Measurements from ENCODE around the gene CXCL11. TPM values are rescaled to one million over a fixed set of nuclear protein-coding genes. Genes with fewer than 3 reads are reported as not detected.

CXCL11 gene
- total RNA-seq (under 1 TPM in 1 of 2 donors, not detected in 1; 0.55 TPM), polyA plus RNA-seq (ENCODE audit: insufficient read depth, low read depth, low replicate concordance) (2.0 TPM)
- long read RNA-seq, donor 1, result 0 reads
- long read RNA-seq, donor 2, result 0 reads

GRCh38 chr4:76035799-76036380, at the start of gene CXCL11:
CXCL11 (minus strand) TSS chr4:76036070; CDS start chr4:76035987, 83 bp downstream.
- Histone ChIP-seq H3K36me3 (ENCODE audit: low read depth, missing control alignments) (no peaks in the 10 kb centered on the region), H3K4me1 (no peaks in the 10 kb centered on the region), H3K9me3 (no peaks in the 10 kb centered on the region), H3K27me3 (no peaks in the 10 kb centered on the region), H3K4me3 (no peak within 1 kb of the TSS), H3K27ac (no peak within 1 kb of the TSS)
- TF ChIP-seq POLR2A (IDR thresholded peaks at IDR 0.05), result no peak
- no peak for TF ChIP-seq CTCF (IDR thresholded peaks at IDR 0.05)
- 85 to 88% methylated on average over 2 of the region's 2 CpGs for WGBS, 2 donors
- no peak for DNase-seq
- intact Hi-C loops (cut with DNase I; ENCODE audit: low total_unique reads), result no loop called here

GRCh38 chr4:76084542-76084941, 48.7 kb upstream of the CXCL11 start:
- no peak for DNase-seq
- WGBS, 2 donors, result 88 to 94% methylated on average over 1 of the region's 1 CpG

GRCh38 chr4:76083386-76083988, 47.6 kb upstream of the CXCL11 start:
- TF ChIP-seq POLR2A (IDR thresholded peaks at IDR 0.05), result no peak
- TF ChIP-seq CTCF (IDR thresholded peaks at IDR 0.05), result no peak
- 84 to 90% methylated on average over 3 of the region's 3 CpGs for WGBS, 2 donors
- Histone ChIP-seq H3K27me3 (no peaks in the 10 kb centered on the region), H3K4me3 (no peak overlapping the region), H3K9me3 (no peaks in the 10 kb centered on the region), H3K4me1 (no peaks in the 10 kb centered on the region), H3K36me3 (ENCODE audit: low read depth, missing control alignments) (no peaks in the 10 kb centered on the region), H3K27ac (no peak overlapping the region)
- intact Hi-C loops (cut with DNase I; ENCODE audit: low total_unique reads), result no loop called here
- DNase-seq, result no peak

More at GRCh38 chr4:76084542-76084941, 48.7 kb upstream of the CXCL11 start:
- TF ChIP-seq CTCF (IDR thresholded peaks at IDR 0.05) (no peak), POLR2A (IDR thresholded peaks at IDR 0.05) (no peak)
- Histone ChIP-seq H3K27ac (no peak overlapping the region), H3K27me3 (no peaks in the 10 kb centered on the region), H3K4me1 (no peaks in the 10 kb centered on the region), H3K9me3 (no peaks in the 10 kb centered on the region), H3K36me3 (ENCODE audit: low read depth, missing control alignments) (no peaks in the 10 kb centered on the region), H3K4me3 (no peak overlapping the region)
- intact Hi-C loops (cut with DNase I; ENCODE audit: low total_unique reads), result no loop called here

- intact Hi-C loops (cut with DNase I; ENCODE audit: low total_unique reads), result no loop called here
- DNase-seq, result no peak
- Histone ChIP-seq H3K27ac (no peak overlapping the region), H3K4me3 (no peak overlapping the region), H3K4me1 (no peaks in the 10 kb centered on the region), H3K27me3 (no peaks in the 10 kb centered on the region), H3K36me3 (ENCODE audit: low read depth, missing control alignments) (no peaks in the 10 kb centered on the region), H3K9me3 (no peaks in the 10 kb centered on the region)
- TF ChIP-seq POLR2A (IDR thresholded peaks at IDR 0.05), result no peak
- no peak for TF ChIP-seq CTCF (IDR thresholded peaks at IDR 0.05)
- WGBS, 2 donors, result 45 to 60% methylated on average over 4 of the region's 4 CpGs
These were observed 42.3 kb upstream of the CXCL11 start for GRCh38 chr4:76078033-76078613.

Data from testis (tissue), 5 donors.